Epithelial cell of proximal tubule (primary cell): ENCODE measurements around the gene B3GALT6. TPM values are rescaled to one million over a fixed set of nuclear protein-coding genes. Genes with fewer than 3 reads are reported as not detected.

Experiments used
- DNase-seq: peaks from one replicate; pipeline ENCODE4 v3.0.0-alpha.2; 2011; ENCODE audit warnings: low read depth
- H3K4me3 ChIP-seq: 2 replicates; pipeline ENCODE4 v1.5.1; 2011; ENCODE audit warnings: low read depth, mild to moderate bottlenecking, low read length
- total RNA-seq: library from RNA; depleted of rRNA; stranded (reverse); fragments of >200 nt; gene quantifications from 2 replicates; pipeline ENCODE4 v1.2.3, GENCODE V29; 2015
- TF ChIP-seq, protein P1 (sequence below): conservative IDR thresholded peaks from 2 replicates; pipeline ENCODE4 v1.5.1; 2012; ENCODE audit warnings: low read depth, mild to moderate bottlenecking, low read length

Gene B3GALT6
- total RNA-seq, 1 donor from 2014 or later = 36.6 TPM

DNA sequence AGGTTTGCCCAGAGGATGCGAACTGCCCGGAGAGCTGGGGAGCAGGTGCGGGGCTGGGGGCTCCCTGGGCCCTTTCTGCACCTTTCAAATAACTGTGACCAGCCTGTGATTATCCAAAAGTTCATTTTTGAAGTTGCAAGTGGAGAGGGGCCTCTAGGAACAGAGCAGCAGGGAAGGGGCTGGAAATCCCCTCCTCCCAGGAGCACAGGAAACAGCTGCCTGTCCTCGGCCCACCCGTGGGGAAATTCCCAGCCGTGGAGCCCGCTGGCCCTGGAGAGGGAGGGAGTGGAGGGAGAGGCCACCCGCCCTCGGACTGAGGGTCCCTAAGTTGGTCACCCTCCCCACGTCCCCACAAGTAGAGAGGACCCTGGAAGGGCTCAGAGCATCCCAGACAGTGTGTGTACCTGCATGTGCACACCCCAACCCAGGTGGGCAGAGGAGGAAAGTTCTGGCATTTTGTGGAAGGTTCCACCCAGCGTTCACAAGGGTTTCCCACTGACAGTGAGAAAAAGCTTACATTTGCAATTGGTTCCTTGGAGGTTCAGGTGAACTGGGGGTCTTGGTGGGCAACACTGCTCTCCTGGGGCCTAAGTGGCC, 16.9 kb upstream of the B3GALT6 start:
- no peak overlapping the region for H3K4me3 ChIP-seq
- TF ChIP-seq, protein P1, sequence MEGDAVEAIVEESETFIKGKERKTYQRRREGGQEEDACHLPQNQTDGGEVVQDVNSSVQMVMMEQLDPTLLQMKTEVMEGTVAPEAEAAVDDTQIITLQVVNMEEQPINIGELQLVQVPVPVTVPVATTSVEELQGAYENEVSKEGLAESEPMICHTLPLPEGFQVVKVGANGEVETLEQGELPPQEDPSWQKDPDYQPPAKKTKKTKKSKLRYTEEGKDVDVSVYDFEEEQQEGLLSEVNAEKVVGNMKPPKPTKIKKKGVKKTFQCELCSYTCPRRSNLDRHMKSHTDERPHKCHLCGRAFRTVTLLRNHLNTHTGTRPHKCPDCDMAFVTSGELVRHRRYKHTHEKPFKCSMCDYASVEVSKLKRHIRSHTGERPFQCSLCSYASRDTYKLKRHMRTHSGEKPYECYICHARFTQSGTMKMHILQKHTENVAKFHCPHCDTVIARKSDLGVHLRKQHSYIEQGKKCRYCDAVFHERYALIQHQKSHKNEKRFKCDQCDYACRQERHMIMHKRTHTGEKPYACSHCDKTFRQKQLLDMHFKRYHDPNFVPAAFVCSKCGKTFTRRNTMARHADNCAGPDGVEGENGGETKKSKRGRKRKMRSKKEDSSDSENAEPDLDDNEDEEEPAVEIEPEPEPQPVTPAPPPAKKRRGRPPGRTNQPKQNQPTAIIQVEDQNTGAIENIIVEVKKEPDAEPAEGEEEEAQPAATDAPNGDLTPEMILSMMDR = no peak
- DNase-seq = no peak

DNA sequence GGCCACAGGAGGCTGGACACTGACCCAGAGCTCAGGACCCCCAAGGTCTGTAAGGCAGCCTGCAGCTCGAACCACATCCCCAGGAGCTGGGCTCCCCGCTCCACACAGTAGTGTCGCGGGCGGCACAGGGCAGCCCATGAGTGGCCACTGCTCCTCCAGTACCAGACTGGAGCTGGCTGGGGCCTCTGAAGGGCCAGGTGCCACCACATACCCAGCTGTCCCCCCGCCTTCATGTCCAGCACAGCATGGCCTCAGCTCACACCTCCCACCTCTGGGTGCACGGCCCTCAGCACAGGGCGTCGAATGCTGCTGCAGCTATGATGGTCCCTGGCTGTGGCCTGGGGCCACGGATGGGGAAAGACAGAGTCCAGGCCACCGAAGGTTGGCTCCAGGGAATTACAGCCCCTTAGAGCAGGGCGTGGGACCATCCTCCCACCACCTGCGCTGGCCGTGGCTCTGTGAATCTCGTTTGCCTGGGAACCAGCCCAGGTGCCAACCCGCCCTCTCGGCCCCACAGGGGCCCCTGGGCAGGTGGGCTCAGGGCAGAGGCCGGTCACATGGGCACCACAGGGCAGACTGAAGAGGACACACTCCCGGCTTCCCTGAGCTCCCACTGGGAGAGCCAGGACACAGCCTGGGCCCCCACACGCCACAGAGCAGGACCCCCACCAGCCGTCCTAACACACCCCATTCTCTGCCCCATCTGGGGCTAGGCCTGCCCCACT, 16.0 kb upstream of the B3GALT6 start:
- no peak for DNase-seq
- H3K4me3 ChIP-seq = no peak overlapping the region
- TF ChIP-seq, protein P1 = no peak

DNA sequence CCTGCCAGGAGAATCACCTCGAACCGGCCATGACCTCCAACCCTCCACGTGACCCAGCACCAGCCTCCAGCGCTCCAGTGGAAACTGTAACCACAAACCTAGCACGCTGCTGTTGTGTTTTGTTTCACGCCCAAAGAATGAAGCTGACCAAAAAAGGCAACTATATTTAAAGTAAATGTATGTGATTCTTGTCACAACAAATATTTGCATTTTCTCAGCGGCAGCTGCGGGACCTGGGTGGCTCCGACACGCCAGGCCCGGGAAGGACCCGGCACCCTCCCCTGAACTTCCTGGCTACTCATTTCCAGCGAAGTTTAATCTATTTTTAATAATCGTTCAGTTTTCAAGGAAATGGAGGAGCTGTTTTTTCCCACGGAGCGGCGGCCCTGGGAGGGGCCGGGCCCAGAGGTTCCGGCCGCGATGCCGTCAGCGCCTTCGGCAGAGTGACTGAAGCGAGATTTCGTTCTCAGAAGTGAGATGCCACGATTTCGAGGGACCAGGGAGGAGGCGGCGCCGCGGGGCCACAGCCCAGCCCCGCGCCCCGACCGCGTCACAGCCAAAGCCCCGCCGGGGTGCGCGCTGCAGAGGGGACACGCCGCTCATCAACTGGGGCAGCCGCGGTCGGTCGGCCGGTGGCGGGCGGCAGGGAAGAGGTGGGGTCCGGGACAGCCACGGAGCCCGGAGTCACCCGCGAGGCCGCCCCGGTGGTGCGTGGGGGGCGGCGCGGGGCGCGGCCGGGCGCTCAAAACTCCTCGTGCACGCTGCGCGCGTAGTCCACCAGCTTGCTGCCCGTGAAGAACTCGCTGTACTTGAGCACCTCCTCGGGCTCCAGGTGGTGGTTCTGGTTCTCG, 15.0 kb upstream of the B3GALT6 start:
- H3K4me3 ChIP-seq = no peak overlapping the region
- DNase-seq = no peak
- TF ChIP-seq, protein P1 = no peak

DNA sequence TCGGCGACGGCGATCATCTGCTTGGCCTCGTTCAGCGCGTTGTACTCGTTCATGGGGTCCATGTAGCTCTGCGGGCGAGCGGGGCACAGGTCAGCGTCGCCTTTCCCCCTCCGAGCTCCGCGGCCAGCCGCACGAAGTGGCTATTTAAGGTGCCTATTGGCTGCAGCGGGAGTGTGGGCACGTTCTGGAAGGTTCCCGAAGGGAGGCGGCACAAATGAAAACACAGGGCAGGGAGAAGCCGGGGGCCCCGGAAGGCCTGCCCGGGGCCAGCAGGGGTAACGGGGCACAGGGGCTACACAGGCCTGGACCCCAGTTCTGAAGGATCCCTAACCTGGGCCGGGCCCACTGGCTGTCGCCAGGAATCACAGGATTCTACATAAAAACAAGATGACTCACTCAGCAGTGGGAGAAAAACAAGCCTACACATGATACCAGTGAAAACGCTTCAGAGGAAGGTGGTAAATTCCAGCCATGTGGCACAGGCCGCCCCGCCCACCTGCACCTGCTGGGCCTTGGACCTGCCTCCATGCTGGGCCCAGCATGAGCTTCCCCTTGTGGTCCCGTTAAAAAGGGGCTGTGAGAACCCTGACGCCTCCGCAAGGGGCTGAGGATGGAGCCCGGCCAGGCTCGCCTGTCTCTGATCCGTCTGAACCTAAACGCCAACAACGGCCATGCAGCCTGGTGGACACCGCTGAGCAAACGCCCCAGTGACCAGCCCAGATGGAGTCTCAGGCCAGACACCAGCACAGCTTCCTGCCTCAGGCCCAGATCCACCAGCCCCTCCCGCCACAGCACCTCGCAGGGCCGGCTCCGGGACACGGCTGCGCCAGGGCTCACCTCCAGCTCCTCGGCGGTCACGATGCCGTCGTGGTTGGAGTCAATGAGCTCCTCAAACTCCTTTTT, 14.2 kb upstream of the B3GALT6 start:
- no peak for DNase-seq
- no peak overlapping the region for H3K4me3 ChIP-seq
- TF ChIP-seq, protein P1 = no peak

DNA sequence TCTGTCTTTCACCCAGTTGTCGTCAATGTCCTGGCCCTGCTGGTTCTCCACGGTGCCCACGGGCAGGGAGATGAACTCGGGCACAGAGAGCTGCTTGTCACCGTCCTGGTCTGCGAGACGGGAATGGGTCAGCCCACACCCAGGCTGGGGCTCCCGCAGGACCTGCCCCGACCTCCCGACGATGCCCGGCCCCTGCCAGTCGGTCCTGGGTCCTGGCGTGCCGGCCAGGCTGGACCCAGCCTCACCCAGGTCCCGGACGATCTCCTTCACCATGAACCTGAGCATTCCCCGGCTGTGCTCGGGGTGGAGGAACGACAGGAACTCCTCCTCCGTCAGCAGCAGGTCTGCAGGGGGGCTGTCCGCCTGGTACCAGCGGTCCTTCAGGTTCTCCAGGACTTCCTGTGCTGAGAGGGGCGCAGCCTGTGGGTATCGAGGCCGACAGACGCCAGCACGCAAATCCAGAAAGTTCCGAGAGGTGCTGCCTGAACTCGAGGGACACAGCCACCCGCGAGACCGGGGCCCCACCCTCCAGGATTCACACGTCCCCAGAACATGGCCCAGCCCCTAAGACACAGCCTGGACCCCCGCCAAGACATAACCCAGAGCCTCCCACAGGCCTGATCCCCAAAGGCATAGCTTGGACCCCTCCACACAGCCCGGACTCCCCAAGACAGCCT, 13.4 kb upstream of the B3GALT6 start:
- H3K4me3 ChIP-seq = no peak overlapping the region
- TF ChIP-seq, protein P1 = no peak
- no peak for DNase-seq

DNA sequence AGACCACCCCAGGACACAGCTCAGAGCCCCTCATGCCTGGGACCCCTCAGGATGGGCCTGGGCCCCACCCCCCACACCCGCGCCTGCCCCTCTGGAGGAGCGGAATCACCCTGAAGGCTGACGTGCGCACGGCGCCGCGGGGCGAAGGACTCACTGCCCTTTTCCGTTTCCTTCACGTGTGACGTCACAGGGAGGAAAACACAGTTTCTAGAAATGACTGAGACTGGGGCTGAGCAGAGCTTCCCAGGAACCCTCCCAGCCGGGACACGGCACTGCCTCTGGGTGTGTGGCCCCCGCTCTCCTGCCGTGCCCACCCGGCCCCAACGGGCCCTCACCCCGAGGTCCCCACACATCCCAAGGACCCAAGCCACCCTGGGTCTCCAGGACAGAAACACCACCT, 12.7 kb upstream of the B3GALT6 start:
- no peak for DNase-seq
- TF ChIP-seq, protein P1 = no peak
- H3K4me3 ChIP-seq = no peak overlapping the region
